Embryonic facial prominence (tissue), 1 donor: Measurements from ENCODE around the gene MIEF2.

ENCODE experiments used
- DNase-seq: peaks from one replicate; pipeline ENCODE4 v3.0.0-alpha.2; 2016; ENCODE audit errors: extremely low spot score

The MIEF2 gene

GRCh38 chr17:18234853-18235380 lies 25.5 kb upstream of the MIEF2 start:
- DNase-seq: no peak

GRCh38 chr17:18235743-18236256 lies 24.7 kb upstream of the MIEF2 start:
- no peak for DNase-seq

- DNase-seq: no peak
These were observed 24.0 kb upstream of the MIEF2 start for GRCh38 chr17:18236494-18236893.

- no peak for DNase-seq
These were observed 23.0 kb upstream of the MIEF2 start for GRCh38 chr17:18237461-18237860.

- no peak for DNase-seq
These were observed 22.2 kb upstream of the MIEF2 start for GRCh38 chr17:18238299-18238698.

GRCh38 chr17:18240449-18240848 lies 20.0 kb upstream of the MIEF2 start:
- no peak for DNase-seq

GRCh38 chr17:18241229-18241871 lies 19.1 kb upstream of the MIEF2 start:
- DNase-seq: no peak

- DNase-seq: no peak
These were observed 15.3 kb upstream of the MIEF2 start for GRCh38 chr17:18245038-18245776.

- DNase-seq: no peak
These were observed 14.2 kb upstream of the MIEF2 start for GRCh38 chr17:18246109-18246725.

- DNase-seq: no peak
These were observed 13.4 kb upstream of the MIEF2 start for GRCh38 chr17:18246880-18247612.

GRCh38 chr17:18247613-18248001 lies 12.9 kb upstream of the MIEF2 start:
- DNase-seq: no peak

- DNase-seq: peak; percentile 62
These were observed 12.1 kb upstream of the MIEF2 start for GRCh38 chr17:18248300-18248731.

- DNase-seq: no peak
These were observed 11.7 kb upstream of the MIEF2 start for GRCh38 chr17:18248811-18249210.

- DNase-seq: no peak
These were observed 10.2 kb upstream of the MIEF2 start for GRCh38 chr17:18250259-18250658.

GRCh38 chr17:18250708-18251107 lies 9.8 kb upstream of the MIEF2 start:
- DNase-seq: no peak

GRCh38 chr17:18251204-18251603 lies 9.3 kb upstream of the MIEF2 start:
- no peak for DNase-seq

GRCh38 chr17:18252160-18252559 lies 8.3 kb upstream of the MIEF2 start:
- DNase-seq: no peak

GRCh38 chr17:18253187-18253884 lies 7.1 kb upstream of the MIEF2 start:
- no peak for DNase-seq

- DNase-seq: no peak
These were observed 6.3 kb upstream of the MIEF2 start for GRCh38 chr17:18253947-18254821.
